ENCODE data around the gene CNPY1. TPM values are rescaled to one million over a fixed set of nuclear protein-coding genes. Genes with fewer than 3 reads are reported as not detected.
"Not testable (repeated sequence)": the region's sequence is repeated elsewhere in the genome, so short reads cannot be mapped to it uniquely, and the experiment has no call there.

The CNPY1 gene
- total RNA-seq, 1 donor from 2014 or later, result not detected

DNA sequence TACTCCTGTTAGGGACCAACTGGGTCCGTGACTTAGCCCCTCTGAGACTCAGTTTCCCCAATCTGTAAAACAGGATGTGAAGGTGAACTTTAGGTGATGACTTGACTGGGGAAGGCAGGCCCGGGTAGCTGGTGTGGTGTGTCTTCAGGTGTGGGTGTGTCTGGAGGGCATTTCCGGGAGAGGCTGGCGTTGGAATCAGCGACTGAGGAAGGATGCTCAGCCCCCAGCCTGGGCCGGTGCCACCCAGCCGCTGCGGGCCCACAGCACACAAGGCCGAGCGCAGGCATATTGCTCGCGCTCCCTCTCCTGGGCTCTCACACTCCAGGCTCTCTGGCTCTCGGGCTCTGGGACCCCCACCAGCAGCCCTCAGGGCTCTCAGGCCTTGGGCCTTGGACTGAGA is 31.7 kb upstream of the CNPY1 start:
- DNase-seq (ENCODE audit: low read depth in 2 of 2), result no peak

DNA sequence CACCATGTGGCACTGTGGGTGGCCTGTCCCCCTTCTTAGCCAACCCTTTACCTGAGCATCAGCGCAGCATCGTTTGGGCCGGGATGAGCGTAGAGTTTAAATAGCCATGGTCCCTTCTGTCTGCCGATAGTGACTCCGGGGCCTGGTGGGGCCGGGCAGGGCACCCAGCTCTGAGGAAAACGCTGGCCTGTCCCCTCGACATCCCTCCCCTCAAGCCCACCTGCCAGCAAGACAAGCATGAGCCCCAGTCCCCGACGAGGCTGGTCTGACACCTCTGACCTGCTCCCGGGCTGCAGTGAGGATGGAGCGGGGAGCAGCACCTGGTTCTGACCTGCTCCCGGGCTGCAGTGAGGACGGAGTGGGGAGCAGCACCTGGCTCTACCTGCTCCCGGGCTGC is 31.1 kb upstream of the CNPY1 start:
- no peak for DNase-seq (ENCODE audit: low read depth in 2 of 2)

DNA sequence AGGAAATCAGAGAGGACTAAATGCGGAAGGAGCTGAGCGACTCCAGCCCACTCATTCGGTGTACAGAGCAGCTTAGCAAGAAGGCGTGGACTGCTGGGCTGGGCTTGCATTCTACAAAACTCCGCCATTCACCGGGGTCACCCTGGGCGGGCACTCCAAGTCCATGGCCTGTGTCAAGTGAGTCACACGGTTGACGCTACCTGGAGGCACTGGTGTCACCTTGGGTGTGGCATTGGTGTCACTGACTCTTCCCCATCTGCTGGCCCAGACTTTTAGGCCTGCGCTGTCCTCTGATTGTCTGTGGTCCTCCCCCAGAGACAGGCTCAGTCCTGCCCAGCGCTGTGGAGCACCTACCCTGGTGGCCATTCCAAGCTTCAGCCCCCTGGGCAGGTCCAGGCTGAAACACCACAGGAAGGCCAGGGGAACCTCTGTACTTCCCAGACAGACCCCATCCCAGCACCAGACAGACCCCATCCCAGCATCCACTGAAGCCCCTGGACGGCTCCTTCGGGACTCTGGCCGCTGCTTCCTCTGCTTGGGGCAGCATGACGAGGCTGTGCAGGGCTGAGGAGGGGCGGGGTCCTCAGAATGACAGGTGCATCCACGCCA is 30.6 kb upstream of the CNPY1 start:
- DNase-seq (ENCODE audit: low read depth in 2 of 2), result no peak

DNA sequence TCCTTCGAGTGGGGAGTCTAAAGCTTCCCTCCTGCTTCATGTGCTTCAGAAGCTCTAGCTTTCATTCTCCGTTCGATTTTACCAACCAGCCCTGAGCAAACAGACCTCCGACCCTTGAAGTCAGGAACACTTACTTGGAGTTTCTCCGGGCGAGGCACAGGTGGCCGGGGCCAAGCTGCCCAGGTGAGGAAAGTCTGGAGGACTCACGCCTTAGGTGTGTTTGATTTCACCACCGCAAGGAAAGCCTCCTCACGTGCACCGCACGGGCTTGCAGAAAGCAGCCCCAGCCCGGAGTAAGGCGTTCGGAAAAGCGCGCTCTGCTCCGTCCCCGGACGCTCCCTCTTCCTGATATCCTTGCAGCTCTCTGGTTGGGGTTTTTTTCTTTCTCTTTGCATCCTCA is 30.1 kb upstream of the CNPY1 start:
- DNase-seq (ENCODE audit: low read depth in 2 of 2), result no peak

DNA sequence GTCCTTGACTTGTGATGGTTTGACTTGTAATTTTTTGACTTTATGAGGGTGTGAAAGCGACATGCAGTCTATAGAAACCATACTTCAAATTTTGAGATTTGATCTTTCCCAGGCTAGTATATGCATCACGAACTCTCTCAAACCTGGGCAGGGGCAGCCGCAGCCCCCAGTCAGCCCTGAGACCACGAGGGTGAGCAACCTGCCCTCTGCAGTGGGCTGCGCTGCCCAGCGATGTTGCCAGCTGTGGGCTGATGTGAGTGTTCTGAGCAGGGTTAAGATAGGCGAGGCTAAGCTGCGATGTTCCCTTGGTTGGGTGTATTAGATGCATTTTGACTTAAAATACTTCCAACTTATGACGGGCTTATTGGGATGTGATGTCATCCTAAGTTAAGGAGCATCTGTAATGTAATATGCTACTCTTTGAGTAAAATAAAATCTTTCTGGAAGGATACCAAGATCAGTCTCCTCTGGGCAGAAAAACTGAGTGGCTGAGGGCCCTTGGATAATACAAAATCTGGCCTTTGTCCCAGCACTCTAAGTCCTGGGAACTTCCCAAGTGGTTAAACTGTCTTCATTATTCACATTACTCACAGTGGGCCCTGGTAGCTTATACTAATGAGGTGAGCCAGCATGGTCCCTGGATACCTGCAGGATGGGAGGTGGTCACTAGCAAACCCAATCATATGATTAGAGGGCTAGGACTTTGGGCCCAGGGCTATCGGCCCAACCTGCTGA is 28.4 kb upstream of the CNPY1 start:
- no peak for DNase-seq (ENCODE audit: low read depth in 2 of 2)

DNA sequence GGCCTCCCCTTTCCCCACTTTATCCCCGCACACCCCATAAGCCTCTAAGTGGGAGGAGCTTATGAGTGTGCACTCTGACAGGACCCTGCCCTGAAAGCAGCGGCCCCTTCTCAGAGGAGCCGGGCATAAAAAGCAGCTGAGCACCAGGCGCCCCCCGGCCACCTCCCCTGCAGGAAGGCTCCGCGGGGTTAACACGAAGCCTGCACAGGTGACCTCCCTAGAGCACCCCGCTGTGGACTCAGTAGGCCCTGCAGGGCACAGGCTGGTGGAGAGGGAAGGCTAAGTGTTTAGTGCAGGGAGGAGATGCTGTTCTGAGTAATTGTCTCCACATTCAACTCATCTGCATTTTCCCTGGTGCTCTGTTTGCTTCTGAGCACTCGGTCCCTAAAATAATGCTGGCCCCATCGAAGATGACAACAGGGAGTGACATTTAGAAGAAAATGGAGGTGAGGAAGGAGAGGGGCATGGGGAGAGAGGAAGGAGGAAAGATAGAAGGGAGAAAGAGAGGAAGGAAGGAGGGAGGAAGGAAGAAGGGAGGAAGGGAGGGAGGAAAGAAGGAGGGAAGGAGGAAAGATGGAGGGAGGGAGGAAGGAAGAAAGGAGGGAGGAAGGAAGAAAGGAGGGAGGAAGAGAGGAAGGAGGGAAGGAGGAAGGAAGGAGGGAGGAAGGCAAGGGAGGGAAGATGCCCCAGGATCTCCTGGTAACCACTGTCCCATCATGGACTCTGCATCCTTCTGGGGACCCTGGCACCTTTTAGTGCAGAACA is 25.4 kb upstream of the CNPY1 start:
- no peak for DNase-seq (ENCODE audit: low read depth in 2 of 2)

DNA sequence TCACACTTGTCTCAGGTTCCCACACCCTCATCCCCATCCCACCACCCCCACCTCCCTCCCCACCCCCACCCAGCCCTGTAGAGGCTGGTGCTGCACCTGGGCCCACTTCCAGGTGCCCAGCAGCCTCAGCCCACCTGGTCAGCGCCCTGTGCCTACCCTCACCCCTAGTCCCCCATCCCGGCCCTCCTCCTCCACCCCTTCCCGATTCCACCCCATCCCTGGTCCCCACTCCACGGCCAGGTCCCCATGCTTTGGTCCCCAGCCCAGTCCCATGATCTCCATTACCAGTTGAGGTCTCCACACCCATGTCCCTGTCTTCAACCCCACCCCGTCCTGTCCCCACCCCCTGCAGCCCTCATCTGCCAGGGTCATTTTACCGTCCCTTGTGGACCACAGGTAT is 24.6 kb upstream of the CNPY1 start:
- DNase-seq (ENCODE audit: low read depth in 2 of 2), result no peak

DNA sequence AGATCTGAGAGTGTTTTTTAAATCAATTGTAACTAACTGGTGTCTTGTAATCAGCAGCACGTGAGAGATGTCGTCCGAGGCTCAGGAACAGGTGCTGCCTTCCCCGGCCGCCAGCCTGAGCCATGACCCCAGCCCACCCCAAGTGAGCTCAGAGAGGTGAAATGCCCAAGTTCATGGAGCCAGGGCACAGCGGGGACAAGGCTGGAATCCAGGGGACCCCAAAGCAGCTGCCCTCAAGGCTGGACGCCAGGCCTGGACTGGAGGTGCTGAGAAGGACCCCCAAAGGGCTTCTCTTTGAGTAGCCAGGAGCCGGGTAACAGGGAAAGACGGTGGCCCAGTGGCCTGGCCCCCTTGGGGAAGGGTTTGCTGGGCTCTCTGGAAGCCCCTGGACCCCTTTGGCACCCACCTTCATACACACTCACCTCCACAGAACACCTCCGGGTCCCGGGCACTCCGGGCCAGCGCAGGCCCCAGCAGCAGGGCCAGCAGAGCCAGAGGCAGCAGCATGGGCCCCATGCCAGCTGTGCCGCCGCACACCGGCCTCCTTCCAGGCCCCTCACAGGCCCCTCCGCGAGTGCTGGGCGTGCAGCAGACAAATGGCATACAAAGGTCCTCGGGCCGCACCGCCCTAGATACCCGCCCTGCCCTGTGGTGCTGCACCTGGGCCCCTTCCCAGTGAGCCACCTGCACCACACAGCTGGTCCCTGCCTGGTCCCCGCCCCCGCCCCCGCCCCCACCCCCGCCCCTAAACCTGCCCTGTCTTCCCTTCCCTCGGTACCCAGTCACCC is 24.0 kb upstream of the CNPY1 start:
- no peak for DNase-seq (ENCODE audit: low read depth in 2 of 2)

DNA sequence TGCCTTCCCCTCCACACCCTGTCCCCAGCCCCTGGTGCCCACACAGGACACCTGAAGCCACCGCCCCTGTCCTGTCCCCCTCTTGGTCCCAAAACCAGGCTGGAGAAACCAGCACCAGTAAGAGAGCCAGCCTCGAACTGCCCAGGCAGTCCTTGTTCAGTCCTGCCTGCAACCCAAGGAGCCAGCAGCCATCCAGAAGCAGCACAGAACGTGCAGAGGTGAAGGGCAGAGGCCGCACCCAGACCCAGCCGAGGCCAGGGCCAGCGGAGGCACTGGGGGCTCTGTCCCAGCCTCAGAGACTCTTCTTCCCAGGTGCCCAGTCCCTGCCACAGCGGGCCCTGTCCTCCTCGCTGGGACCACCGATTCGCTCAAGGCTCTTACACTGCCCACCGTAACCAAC is 23.3 kb upstream of the CNPY1 start:
- DNase-seq (ENCODE audit: low read depth in 2 of 2), result no peak

DNA sequence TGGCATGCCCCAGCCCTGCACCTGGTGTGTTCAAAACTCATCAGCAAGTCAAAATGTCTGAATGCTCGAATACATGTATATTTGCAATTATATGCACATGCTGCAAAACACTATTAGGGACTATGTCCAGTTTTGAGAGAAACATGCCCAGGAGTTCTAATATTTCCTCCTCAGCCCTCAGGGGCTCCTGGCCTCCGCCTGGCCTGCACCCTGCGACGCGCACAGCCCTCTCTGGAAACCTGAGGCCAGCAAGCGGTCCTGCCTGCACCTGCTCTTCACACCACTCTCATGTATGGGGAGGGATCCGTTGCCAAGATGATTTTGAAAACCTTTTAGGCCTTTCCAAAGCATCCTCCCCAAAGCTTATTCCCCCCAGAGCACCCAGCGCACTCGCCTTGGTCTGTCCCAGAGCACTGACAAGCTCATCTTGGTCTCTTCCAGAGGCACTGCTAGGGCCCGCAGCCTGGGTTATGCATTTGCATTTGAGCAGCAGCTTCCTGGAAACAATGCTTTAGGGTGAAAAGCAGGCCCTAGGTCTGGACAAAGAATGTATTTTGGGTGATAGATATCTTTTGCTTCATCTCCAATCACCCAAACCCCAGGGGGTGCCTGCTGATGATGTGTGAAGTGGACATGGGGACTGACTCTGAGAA is 22.6 kb upstream of the CNPY1 start:
- DNase-seq (ENCODE audit: low read depth in 2 of 2), result no peak

DNA sequence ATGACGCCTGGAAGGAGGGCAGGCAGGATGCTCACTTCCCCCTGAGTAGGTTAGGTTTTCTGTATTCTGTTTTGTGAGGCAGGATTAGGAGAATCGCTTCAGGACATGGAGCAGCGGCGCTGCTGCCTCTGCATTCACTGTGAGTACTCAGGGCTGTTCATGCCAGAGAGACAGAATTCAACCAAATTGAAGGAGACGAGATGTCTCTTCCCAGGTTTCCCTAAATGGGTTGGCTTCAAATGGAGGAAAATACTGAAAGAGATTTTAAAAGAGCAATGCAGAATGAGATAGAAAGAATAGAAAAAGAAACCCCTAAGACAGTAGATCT is 21.9 kb upstream of the CNPY1 start:
- no peak for DNase-seq (ENCODE audit: low read depth in 2 of 2)

DNA sequence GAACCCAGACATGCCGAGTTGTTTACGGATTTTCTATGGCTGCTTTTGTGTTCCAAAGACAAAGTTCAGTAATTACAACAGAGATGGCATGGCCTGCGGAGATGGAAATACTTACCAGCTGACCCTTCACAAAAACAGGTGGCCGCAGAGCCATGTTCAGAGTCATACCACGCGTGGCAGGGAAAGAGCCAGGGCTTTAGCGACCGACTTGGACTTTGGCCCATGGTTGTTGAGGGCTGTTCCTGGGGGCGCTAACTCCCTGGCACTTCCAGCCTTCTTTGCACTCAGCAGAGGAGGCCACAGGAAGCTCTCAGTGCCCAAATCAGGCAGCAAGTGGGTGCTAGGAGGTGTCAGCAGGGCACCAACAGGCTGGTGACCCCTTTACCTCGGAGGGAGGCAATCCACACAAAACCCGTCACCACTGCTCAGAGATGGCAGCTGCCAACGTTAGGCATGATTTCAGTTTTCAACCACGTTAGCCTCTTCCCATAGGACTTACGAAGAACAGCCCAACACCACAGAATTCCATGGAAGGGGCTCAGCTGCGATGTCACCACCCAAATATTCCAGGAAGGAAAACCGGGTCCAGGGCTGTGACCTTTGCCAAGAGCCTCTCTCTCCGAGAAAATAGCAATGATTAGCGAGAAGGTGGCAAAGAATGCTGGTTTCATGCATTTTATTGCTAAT is 21.4 kb upstream of the CNPY1 start:
- DNase-seq (ENCODE audit: low read depth in 2 of 2), result no peak

DNA sequence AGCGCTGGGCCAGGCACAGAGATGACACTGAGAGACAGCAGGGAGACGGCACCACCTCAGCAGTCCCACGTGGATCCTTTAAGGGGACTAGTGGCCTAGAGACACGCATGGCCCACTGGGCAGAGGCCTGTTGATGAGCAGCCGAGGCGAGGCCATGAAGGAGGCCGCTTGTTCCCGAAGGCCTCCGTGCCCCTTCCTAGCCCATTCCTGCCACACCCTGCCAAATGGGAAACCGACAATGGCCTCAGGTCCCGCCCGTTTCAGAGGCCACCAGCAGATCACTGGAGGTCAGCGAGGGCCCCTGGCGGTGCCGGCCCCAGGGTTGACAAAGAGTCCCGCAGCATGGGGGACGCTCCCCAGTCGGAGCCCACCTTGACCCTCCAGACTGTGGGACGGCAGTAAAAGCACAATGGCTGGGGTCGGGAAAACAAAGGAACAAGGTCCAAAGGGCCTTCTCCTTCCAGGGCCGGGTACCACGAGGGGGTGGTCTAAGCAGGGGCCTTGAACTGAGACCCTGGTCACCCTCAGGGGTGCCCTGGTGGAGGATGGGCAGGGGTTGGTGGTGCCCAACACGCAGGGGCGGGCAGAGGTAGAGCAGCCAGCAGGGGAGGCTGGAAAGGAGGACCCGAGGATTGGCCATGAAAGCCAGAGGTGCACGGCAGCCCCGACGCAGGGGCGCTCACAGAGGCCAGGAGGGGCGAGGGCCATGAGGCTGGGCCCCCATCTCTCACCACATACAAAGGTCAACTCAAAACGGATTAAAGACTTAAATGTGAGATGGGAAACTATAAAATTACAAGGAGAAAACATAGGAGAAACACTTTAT is 19.9 kb upstream of the CNPY1 start:
- no peak for DNase-seq (ENCODE audit: low read depth in 2 of 2)

DNA sequence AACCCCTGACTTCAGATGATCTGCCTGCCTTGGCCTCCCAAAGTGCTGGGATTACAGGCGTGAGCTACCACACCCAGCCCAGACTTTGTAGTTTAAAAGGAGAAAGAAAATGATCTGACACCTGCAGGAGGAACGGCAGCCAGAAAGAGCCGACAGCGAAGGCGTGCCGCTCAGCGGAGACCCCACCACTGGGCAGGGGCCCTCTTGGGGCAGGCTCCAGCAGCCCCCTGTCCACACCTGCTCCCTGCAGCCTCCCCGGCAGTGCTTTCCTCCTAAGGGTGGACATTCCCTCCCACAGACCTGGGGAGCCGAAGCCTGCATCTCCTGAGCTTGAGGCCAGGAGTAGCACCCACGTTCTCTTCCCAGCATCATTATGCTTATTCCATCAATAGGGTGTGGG is 19.2 kb upstream of the CNPY1 start:
- no peak for DNase-seq (ENCODE audit: low read depth in 2 of 2)

DNA sequence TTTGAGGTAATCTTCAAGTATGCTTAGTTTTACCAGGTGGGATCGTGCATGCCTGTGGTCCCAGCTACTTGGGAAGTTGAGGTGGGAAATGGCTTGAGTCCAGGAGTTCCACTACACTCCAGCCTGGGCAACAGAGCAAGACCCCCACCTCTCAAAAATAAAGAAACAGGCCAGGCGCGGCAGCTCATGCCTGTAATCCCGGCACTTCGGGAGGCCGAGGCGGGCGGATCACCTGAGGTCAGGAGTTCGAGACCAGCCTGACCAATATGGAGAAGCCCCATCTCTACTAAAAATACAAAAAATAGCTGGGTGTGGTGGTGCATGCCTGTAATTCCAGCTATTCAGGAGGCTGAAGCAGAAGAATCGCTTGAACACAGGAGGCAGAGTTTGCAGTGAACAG is 16.6 kb upstream of the CNPY1 start:
- DNase-seq (ENCODE audit: low read depth in 2 of 2), result not testable (repeated sequence)

DNA sequence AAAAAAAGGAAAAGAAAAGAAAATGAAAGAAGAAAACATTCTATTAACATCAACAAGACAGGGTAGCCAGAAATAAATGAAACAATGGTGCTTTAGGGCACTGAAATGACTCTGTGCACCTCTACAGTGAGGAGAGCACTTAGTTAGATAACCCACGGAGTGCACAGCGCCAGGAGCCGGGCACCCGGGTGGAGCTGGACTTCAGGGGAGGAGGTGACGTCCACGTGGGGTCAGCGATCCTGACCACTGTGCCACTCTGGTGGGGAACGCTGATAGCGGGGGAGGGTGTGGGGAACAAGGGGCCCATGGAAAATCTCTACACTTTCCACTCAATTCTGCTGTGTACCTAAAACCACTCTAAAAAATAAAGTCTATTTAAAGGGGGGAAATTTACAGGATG is 15.7 kb upstream of the CNPY1 start:
- DNase-seq (ENCODE audit: low read depth in 2 of 2), result no peak

DNA sequence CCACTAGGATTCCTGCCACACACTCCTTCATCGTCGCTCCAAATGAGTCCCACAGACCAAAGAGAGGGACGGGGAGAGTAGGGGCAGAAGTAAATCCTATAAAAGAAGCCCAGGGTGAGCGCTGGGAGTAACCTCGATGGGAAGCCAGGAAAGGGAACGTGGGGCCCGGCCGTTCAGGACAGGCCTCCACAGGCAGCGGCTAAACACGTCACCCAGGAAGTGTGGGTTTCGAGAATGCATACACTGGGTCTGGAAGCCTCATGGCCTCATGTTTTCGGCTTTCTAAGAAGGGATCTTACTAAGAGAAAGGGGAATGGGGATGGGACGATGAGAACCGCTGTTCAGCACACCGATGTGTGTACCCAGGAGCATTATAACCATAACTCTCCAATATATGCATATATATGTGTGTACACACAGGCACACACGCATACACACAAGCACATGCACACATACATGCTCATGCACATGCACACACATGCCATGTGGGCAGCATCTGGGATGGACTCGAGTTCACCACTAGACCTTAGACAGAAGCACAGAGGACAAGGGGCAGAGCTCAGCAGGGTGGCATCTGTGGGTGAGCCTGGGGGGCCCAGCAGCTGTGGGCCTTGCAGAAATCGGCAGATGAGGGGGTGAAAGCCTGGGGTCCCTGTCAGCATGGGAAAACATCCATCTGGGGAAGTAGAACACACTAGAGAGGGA is 14.8 kb upstream of the CNPY1 start:
- DNase-seq (ENCODE audit: low read depth in 2 of 2), result no peak

DNA sequence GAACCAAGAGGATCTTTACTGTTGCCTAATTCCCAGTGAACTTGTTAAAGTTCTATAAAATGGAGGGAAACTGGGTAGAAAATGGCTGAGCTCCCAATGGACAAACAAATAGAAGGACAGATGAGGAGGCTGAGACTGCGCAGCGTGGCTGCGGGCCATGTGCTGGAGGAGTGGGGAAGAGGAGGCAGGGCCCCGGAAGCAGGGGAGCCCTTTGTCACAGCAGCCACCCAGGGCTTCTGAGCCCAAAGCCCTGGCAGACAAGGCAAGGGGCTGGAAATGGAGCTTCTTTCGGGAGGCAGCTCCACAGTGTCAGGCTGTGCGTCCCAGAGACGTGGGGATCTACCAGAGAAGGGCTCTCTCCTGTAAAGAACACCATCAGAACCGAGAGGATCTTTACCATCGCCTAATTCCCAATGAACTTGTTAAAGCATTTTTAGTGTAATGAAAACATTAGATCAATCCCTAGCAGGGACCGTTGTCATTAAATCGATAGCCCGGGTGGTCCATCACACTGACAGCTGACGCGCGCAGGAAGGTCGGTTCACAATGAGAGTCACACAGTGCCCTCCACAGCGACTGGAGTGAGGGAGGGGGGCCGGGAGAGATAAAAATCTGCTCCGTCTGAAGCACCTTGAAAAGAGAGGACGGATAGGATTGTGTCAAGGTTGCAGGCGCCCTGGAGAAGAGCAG is 14.0 kb upstream of the CNPY1 start:
- no peak for DNase-seq (ENCODE audit: low read depth in 2 of 2)

DNA sequence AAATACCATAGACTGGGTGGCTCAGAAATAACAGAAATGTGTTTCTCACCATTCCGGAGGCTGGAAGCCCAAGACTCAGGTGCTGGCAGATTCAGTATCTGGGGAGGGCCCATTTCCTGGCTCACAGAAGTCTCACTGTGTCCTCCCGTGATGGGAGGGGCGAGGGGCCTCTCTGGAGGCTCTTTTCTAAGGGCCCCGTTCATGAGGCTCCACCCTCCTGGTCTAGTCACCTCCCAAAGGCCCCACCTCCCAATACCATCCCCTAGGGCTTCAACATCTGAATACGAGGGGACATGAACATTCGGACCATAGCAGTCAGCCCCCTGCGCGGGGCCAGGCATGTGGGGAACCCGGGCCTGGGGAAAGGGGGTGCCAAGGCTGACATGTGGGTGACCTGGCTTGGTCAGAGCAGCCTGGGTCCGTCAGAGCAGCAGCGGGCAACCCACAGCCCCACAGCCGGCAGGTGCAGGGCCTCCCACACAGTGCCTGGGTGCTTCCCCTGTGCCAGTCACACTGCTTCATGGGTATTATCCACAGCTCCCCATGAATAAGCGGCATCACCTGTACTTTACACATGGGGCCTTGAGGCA is 13.3 kb upstream of the CNPY1 start:
- no peak for DNase-seq (ENCODE audit: low read depth in 2 of 2)

Data from dermis microvascular lymphatic vessel endothelial cell (primary cell).